GM19455 (cell line): Measurements from ENCODE around the gene GPR157.
"Not testable (repeated sequence)": the region's sequence is repeated elsewhere in the genome, so short reads cannot be mapped to it uniquely, and the experiment has no call there.

Source experiments
- ATAC-seq: cut with Tn5 transposase; IDR thresholded peaks from one replicate; pipeline ENCODE4 v1.9.1; 2021; ENCODE audit not compliant: unreplicated experiment

Gene GPR157

GRCh38 chr1:9128520-9129265, at the start of gene GPR157:
Gene GPR157, minus strand, starts transcription at chr1:9129102. Its CDS starts 75 bp downstream, at chr1:9129027.
- peak; percentile 55 for ATAC-seq

DNA sequence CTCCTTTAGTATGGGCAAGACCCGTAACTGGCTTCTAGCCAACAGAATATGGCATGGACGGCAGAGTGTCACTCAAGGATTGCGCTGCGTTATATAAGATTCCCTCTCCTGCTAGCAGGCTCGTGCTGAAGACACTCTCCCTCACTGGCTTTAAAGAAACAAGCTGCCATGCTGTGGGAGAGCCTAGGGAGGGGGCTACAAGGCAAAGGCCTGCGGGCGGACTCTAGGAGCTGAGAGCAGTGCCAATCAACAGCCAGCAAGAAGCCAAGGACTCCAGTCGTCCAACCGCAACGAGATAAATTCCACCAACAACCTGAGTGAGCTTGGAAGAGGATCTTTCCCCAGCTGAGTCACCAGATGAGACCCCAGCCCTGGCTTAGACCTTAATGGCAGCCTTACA, 45.9 kb upstream of the GPR157 start:
- ATAC-seq = no peak

DNA sequence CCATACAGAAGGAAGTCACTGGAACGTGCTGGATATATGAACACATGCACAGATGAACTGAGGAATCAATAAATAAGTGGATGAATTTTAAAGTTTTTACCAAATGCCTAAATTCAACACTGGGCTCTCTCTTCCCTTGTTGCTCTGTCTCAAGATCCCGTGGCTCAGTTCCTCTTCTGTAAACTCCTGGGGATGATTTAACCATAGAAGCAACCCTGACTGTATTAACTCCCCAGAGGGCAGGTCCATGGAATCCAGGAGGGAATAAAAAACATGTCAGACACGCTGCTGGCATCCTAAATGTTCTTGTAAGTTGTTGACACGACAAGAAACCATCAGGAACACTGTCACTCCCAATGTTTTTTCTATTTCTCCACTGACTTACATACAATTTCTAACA, 45.3 kb upstream of the GPR157 start:
- ATAC-seq = no peak

GRCh38 chr1:9169601-9170137, 40.8 kb upstream of the GPR157 start:
- ATAC-seq = no peak

GRCh38 chr1:9167638-9168037, 38.7 kb upstream of the GPR157 start:
- no peak for ATAC-seq

- no peak for ATAC-seq
Observed at GRCh38 chr1:9166289-9167235, 37.7 kb upstream of the GPR157 start.

GRCh38 chr1:9165396-9165795, 36.5 kb upstream of the GPR157 start:
- ATAC-seq = no peak

- no peak for ATAC-seq
Observed at GRCh38 chr1:9164919-9165318, 36.0 kb upstream of the GPR157 start.

- ATAC-seq = no peak
Observed at GRCh38 chr1:9164532-9164900, 35.6 kb upstream of the GPR157 start.

DNA sequence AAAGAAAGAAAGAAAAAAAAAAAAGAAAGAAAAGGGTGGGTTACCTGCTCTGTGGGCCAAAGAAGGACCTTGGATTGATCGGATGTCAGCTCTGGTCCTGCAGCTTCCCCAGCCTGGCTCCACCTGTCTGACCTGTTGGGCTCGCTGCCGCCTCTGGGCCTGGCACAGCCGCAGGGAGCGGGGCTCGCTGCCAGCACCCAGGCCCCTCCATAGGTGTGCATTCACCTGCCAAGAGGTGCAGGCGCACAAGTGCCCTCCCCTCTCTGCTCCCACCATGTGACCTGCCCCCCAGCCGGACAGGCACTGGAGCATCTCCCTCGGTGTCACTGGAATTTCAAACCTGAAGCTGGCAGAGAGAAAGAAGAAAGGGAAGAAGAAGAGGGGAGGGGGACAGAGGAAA, 33.1 kb upstream of the GPR157 start:
- ATAC-seq = no peak

DNA sequence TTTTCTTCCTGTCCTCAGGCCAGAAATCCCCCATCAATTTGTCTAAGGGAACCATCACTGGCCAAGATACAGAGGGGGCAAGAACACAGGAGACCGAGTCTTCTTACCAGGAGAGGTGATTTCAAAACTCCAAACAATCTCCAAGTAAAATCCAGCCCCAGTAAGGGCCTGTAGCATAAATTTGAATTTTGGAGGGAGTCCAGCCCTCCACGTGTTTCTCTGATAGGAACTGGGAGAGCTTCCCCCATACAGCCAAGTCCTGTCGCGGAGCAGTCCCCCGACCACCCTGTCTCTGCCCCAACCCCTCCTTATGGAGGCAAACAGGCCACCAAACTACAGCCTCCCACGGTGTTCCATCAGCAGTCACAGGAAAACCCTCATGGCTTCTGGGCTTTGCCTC, 32.4 kb upstream of the GPR157 start:
- no peak for ATAC-seq

- ATAC-seq = no peak
Observed at GRCh38 chr1:9160079-9160717, 31.3 kb upstream of the GPR157 start.

GRCh38 chr1:9155879-9156278, 27.0 kb upstream of the GPR157 start:
- ATAC-seq = no peak

GRCh38 chr1:9155405-9155804, 26.5 kb upstream of the GPR157 start:
- ATAC-seq = not testable (repeated sequence)

GRCh38 chr1:9153152-9153551, 24.2 kb upstream of the GPR157 start:
- ATAC-seq = no peak

- no peak for ATAC-seq
Observed at GRCh38 chr1:9152535-9152934, 23.6 kb upstream of the GPR157 start.

DNA sequence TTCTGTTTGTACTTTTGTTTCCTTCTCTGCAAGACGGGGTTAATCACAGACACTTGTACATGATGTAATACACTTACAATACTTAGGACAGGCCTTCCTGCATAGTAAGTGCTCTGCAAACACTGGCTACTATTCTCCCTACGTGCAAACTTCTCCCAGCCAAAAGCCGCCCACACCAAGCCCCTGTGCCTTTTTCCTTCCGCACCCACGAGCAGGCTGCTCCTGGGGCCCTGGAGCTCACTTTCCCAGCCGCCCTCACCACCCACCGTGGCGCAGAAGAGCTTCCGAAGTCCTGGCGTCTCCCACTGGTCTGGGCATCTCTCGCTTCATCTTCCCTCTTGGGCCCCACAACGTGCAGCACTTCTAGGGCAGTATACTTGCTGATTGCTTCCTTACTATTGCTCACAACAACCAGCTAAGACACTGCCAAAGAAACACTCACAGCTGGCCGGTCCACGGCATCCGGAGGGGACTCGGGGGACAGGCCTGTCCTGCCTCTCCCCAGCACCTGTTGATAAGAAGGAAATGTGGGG, 22.5 kb upstream of the GPR157 start:
- no peak for ATAC-seq

- ATAC-seq = no peak
Observed at GRCh38 chr1:9150582-9151327, 21.9 kb upstream of the GPR157 start.

- ATAC-seq = no peak
Observed at GRCh38 chr1:9149837-9150581, 21.1 kb upstream of the GPR157 start.

DNA sequence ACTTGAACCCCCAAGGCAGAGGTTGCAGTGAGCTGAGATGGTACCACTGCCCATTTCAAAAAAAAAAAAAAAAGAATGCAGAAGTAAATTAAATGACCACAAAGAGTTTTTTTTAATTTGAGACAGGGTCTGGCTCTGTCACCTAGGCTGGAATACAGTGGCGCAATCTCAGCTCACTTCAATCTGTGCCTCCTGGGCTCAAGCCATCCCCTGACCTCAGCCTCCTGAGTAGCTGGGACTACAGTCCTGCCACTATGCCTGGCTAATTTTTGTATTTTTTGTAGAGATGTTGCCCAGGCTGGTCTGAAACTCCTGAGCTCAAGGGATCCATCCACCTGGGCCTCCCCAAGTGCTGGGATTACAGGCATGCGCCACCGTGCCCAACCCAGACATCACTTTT, 20.2 kb upstream of the GPR157 start:
- ATAC-seq = no peak
